Measurements from ENCODE around the gene ARF6. TPM values are rescaled to one million over a fixed set of nuclear protein-coding genes. Genes with fewer than 3 reads are reported as not detected.

Gene ARF6
- total RNA-seq, 1 donor from 2014 or later, result 65.3 TPM

DNA sequence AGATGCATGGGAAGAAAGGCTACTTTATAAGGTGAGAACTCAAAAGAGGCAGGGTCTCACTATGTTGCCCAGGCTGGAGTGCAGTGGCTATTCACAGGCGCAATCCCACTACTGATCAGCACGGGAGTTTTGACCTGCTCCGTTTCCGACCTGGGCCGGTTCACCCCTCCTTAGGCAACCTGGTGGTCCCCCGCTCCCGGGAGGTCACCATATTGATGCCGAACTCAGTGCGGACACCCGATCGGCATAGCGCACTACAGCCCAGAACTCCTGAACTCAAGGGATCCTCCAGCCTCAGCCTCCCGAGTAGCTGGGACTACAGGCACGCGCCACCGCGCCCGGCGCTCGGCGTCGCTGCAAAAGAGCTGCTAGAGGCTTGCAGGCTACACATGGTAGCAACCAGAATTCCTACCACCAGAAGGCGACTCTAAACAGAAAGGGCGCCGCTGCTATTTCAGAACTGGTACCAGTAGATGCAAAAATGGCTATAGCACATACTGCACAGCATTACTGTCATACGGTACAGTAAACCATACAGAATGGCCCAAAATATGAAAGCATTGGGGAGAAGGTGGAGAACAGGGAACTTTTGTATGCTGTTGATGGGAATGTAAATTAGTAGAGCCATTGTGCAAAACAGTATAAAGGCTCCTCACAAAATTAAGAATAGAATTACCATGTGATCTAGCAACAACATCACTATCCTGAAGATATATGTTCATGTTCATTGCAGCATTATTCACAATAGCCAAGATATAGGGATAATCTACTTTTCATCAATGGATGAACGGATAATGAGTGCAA is 39.1 kb upstream of the ARF6 start:
- ATAC-seq, result peak; percentile 88 to 89
- peak overlapping the region; percentile 93 for H3K27ac ChIP-seq
- intact Hi-C loops (cut with DNase I), result no loop called here

DNA sequence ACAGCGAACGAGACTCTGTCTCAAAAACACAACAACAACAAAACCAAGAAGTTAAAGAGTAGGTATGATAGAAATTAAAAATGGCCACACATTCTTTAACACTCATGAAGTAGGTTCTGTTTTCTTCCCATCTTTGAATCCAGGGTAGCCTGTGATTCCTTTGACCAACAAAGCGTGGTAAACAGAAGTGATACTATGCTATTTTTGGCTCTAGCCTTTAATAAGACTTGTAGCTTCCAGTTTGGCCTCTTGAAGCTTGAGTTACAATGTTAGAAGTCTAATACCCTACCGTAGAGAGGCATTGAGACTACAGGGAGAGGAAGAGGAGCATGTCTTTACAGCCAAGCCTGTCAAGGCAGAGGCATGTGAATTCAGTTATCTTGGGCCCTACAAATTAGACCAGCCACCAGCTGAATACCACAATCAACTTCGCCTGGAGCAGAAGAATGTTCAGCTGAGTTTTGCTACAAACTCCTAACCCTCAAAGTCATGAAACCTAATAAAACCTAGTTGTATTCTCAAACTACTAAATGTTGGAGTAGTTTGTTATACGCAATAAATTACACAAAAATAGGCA is 35.4 kb upstream of the ARF6 start:
- no peaks in the 10 kb centered on the region for H3K9me3 ChIP-seq
- intact Hi-C loops (cut with DNase I), result no loop called here
- DNase-seq, result no peak

More for the DNA sequence above, 39.1 kb upstream of the ARF6 start:
- no peaks in the 10 kb centered on the region for H3K27me3 ChIP-seq (ENCODE audit: low read depth)
- H3K4me3 ChIP-seq, result peak overlapping the region; percentile 77
- peaks cover 25% of the 10 kb centered on the region for H3K4me1 ChIP-seq
- peak; percentile 77 for DNase-seq
- H3K36me3 ChIP-seq, result peaks cover 23% of the 10 kb centered on the region
- no peaks in the 10 kb centered on the region for H3K9me3 ChIP-seq
- peak; percentile 76 for TF ChIP-seq CTCF (IDR thresholded peaks at IDR 0.05)

GRCh38 chr14:49858383-49858782 is 34.5 kb upstream of the ARF6 start:
- DNase-seq (no peak), ATAC-seq (no peak)
- Histone ChIP-seq H3K4me1 (peaks cover 12% of the 10 kb centered on the region), H3K27ac (no peak overlapping the region), H3K27me3 (ENCODE audit: low read depth) (no peaks in the 10 kb centered on the region), H3K36me3 (no peaks in the 10 kb centered on the region), H3K4me3 (no peak overlapping the region), H3K9me3 (no peaks in the 10 kb centered on the region)
- intact Hi-C loops (cut with DNase I), result no loop called here
- TF ChIP-seq CTCF (IDR thresholded peaks at IDR 0.05), result no peak

More for the DNA sequence above, 35.4 kb upstream of the ARF6 start:
- peaks cover 10% of the 10 kb centered on the region for H3K4me1 ChIP-seq
- H3K27me3 ChIP-seq (ENCODE audit: low read depth), result no peaks in the 10 kb centered on the region
- no peak for ATAC-seq
- no peak for TF ChIP-seq CTCF (IDR thresholded peaks at IDR 0.05)
- no peak overlapping the region for H3K4me3 ChIP-seq
- no peaks in the 10 kb centered on the region for H3K36me3 ChIP-seq
- no peak overlapping the region for H3K27ac ChIP-seq

GRCh38 chr14:49860988-49861698 is 31.7 kb upstream of the ARF6 start:
- intact Hi-C loops (cut with DNase I), result loop anchor here (5.0 kb wide), 1 partner anchor 241 kb away; no protein-coding TSS in a partner anchor
- Histone ChIP-seq H3K27ac (peak overlapping the region; percentile 99), H3K27me3 (ENCODE audit: low read depth) (no peaks in the 10 kb centered on the region), H3K9me3 (no peaks in the 10 kb centered on the region), H3K4me1 (peaks cover 38% of the 10 kb centered on the region), H3K4me3 (peak overlapping the region; percentile 79), H3K36me3 (no peaks in the 10 kb centered on the region)
- no peak for TF ChIP-seq CTCF (IDR thresholded peaks at IDR 0.05)
- ATAC-seq (no peak), DNase-seq (no peak)

DNA sequence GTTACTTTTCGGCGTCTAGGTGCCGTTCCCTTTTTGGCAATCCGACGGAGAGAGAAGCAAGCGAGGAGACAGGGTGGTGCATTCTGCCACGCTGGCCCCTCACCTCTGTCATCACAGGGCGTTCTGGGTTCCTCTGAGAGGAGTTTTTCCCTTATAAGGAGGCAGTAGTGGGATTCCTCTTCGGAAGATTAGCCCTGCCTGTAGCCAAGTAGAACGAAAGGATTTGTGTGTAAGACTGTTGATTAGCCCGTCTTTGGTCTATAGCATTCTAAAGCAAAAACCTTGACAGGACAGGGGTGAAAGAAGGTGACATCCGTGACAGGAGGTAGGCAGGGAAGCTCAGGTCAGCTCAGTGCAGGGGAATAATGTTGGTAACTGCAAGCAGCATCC is 31.2 kb upstream of the ARF6 start:
- DNase-seq, result peak; percentile 67
- Histone ChIP-seq H3K36me3 (no peaks in the 10 kb centered on the region), H3K9me3 (no peaks in the 10 kb centered on the region), H3K4me3 (peak overlapping the region; percentile 79), H3K27ac (peak overlapping the region; percentile 99), H3K27me3 (ENCODE audit: low read depth) (no peaks in the 10 kb centered on the region), H3K4me1 (peaks cover 38% of the 10 kb centered on the region)
- intact Hi-C loops (cut with DNase I), result loop anchor here (5.0 kb wide), 1 partner anchor 241 kb away; no protein-coding TSS in a partner anchor
- TF ChIP-seq CTCF (IDR thresholded peaks at IDR 0.05), result no peak
- peak; percentile 33 to 48 for ATAC-seq
